ENCODE results near the gene MAPRE2. TPM values are rescaled to one million over a fixed set of nuclear protein-coding genes. Genes with fewer than 3 reads are reported as not detected.

The MAPRE2 gene
- polyA plus RNA-seq, 1 donor from 2014 or later, result 58.9 TPM

DNA sequence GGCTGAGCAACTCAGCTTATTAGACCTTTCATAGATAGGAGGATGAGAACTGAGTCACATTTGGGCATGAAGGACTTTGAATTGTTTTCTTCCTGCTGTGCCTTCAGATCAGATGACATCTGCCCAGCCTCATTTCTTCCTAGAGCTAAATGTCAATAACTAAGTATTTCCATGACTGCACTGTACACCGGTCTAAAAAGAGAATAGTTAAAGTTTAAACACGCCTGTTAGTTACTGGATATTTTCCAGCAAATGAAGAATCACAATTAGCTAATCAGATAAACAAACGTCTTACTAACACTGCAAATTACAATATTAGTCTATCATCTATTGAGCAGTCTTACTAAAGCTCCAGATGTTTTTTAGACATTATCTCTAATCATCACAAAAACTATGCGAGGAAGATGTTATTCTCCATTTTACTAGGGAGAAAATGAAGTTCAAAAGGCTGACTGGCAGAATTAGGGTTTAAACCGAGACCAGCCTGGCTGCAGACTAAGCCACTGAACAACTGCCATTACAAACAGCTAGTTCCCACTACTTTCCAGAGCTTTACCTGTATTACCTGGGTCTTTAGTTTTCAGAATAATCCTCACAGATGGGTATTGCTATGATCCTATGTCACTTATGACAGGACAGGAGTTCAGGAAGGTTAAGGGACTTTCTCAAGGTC is 130.2 kb downstream of the MAPRE2 start:
- H3K9ac ChIP-seq (ENCODE audit: low read length), result no peak overlapping the region
- H3K9me2 ChIP-seq (ENCODE audit: insufficient read depth, low read length), result no peaks in the 10 kb centered on the region
- TF ChIP-seq EZH2 (IDR thresholded peaks at IDR 0.05; ENCODE audit: borderline replicate concordance, insufficient read depth, low read length, poor library complexity, severe bottlenecking) (no peak), RAD21 (conservative IDR thresholded peaks at IDR 0.05) (no peak), MXI1 (conservative IDR thresholded peaks at IDR 0.05; ENCODE audit: poor library complexity, severe bottlenecking) (no peak), SMC3 (conservative IDR thresholded peaks at IDR 0.05; ENCODE audit: poor library complexity) (no peak), EP300 (conservative IDR thresholded peaks at IDR 0.05; ENCODE audit: poor library complexity, severe bottlenecking) (no peak), POLR2AphosphoS5 (IDR thresholded peaks at IDR 0.05) (no peak), TAF1 (IDR thresholded peaks at IDR 0.05; ENCODE audit: low read depth) (no peak)
- TF ChIP-seq, protein P1, sequence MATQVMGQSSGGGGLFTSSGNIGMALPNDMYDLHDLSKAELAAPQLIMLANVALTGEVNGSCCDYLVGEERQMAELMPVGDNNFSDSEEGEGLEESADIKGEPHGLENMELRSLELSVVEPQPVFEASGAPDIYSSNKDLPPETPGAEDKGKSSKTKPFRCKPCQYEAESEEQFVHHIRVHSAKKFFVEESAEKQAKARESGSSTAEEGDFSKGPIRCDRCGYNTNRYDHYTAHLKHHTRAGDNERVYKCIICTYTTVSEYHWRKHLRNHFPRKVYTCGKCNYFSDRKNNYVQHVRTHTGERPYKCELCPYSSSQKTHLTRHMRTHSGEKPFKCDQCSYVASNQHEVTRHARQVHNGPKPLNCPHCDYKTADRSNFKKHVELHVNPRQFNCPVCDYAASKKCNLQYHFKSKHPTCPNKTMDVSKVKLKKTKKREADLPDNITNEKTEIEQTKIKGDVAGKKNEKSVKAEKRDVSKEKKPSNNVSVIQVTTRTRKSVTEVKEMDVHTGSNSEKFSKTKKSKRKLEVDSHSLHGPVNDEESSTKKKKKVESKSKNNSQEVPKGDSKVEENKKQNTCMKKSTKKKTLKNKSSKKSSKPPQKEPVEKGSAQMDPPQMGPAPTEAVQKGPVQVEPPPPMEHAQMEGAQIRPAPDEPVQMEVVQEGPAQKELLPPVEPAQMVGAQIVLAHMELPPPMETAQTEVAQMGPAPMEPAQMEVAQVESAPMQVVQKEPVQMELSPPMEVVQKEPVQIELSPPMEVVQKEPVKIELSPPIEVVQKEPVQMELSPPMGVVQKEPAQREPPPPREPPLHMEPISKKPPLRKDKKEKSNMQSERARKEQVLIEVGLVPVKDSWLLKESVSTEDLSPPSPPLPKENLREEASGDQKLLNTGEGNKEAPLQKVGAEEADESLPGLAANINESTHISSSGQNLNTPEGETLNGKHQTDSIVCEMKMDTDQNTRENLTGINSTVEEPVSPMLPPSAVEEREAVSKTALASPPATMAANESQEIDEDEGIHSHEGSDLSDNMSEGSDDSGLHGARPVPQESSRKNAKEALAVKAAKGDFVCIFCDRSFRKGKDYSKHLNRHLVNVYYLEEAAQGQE (IDR thresholded peaks at IDR 0.05; ENCODE audit: borderline replicate concordance), result no peak
- TF ChIP-seq, protein P2, sequence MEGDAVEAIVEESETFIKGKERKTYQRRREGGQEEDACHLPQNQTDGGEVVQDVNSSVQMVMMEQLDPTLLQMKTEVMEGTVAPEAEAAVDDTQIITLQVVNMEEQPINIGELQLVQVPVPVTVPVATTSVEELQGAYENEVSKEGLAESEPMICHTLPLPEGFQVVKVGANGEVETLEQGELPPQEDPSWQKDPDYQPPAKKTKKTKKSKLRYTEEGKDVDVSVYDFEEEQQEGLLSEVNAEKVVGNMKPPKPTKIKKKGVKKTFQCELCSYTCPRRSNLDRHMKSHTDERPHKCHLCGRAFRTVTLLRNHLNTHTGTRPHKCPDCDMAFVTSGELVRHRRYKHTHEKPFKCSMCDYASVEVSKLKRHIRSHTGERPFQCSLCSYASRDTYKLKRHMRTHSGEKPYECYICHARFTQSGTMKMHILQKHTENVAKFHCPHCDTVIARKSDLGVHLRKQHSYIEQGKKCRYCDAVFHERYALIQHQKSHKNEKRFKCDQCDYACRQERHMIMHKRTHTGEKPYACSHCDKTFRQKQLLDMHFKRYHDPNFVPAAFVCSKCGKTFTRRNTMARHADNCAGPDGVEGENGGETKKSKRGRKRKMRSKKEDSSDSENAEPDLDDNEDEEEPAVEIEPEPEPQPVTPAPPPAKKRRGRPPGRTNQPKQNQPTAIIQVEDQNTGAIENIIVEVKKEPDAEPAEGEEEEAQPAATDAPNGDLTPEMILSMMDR (IDR thresholded peaks at IDR 0.05; ENCODE audit: poor library complexity, severe bottlenecking), result no peak
- H3K4me3 ChIP-seq (ENCODE audit: low read length), result no peak overlapping the region
- H3K4me2 ChIP-seq (ENCODE audit: low read length), result no peak overlapping the region
- H2AFZ ChIP-seq (ENCODE audit: low read depth, low read length), result no peak overlapping the region
- no peaks in the 10 kb centered on the region for H3K27me3 ChIP-seq (ENCODE audit: insufficient read depth, low read depth, low read length)
- H3K27ac ChIP-seq (ENCODE audit: low read length), result no peak overlapping the region
- H3F3A ChIP-seq (ENCODE audit: insufficient read depth, low read length, poor library complexity, severe bottlenecking), result no peaks in the 10 kb centered on the region
- H3K79me2 ChIP-seq (replicated peaks; ENCODE audit: insufficient read depth, low read length), result no peaks in the 10 kb centered on the region
- H3K9me3 ChIP-seq (ENCODE audit: low read length), result no peaks in the 10 kb centered on the region
- H3K36me3 ChIP-seq (ENCODE audit: insufficient read depth, low read length), result no peaks in the 10 kb centered on the region
- no peaks in the 10 kb centered on the region for H4K20me1 ChIP-seq (ENCODE audit: insufficient read depth)

DNA sequence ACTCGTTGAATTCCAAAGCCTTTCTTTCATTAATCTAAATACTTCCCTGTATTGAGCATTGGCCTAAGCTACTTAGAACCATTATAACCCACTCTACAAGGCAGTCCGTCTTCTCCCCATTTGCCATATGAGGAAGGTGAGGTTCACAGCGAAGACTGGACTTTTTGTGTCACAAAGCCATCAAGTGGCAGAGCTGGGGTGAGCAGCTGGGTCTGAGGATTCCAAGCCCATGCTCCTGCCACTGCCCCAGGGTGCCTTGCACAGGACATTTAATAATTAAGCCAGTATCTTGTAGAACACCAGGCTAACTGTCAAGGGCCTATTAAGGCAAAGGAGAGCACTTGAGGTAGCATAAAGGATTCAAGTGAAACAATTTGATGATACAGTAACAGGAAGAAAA is 130.8 kb downstream of the MAPRE2 start:
- H3K36me3 ChIP-seq (ENCODE audit: insufficient read depth, low read length), result no peaks in the 10 kb centered on the region
- no peak for TF ChIP-seq SMC3 (conservative IDR thresholded peaks at IDR 0.05; ENCODE audit: poor library complexity)
- TF ChIP-seq EP300 (conservative IDR thresholded peaks at IDR 0.05; ENCODE audit: poor library complexity, severe bottlenecking), result no peak
- no peak for TF ChIP-seq MXI1 (conservative IDR thresholded peaks at IDR 0.05; ENCODE audit: poor library complexity, severe bottlenecking)
- no peak for TF ChIP-seq TAF1 (IDR thresholded peaks at IDR 0.05; ENCODE audit: low read depth)
- no peak for TF ChIP-seq RAD21 (conservative IDR thresholded peaks at IDR 0.05)
- TF ChIP-seq EZH2 (IDR thresholded peaks at IDR 0.05; ENCODE audit: borderline replicate concordance, insufficient read depth, low read length, poor library complexity, severe bottlenecking), result no peak
- TF ChIP-seq, protein P1 (IDR thresholded peaks at IDR 0.05; ENCODE audit: borderline replicate concordance), result no peak
- TF ChIP-seq, protein P2 (IDR thresholded peaks at IDR 0.05; ENCODE audit: poor library complexity, severe bottlenecking), result no peak
- TF ChIP-seq POLR2AphosphoS5 (IDR thresholded peaks at IDR 0.05), result no peak
- H3K9ac ChIP-seq (ENCODE audit: low read length), result no peak overlapping the region
- no peaks in the 10 kb centered on the region for H4K20me1 ChIP-seq (ENCODE audit: insufficient read depth)
- no peaks in the 10 kb centered on the region for H3K79me2 ChIP-seq (replicated peaks; ENCODE audit: insufficient read depth, low read length)
- H3K27ac ChIP-seq (ENCODE audit: low read length), result no peak overlapping the region
- H3K9me2 ChIP-seq (ENCODE audit: insufficient read depth, low read length), result no peaks in the 10 kb centered on the region
- no peak overlapping the region for H3K4me3 ChIP-seq (ENCODE audit: low read length)
- no peak overlapping the region for H2AFZ ChIP-seq (ENCODE audit: low read depth, low read length)
- H3K9me3 ChIP-seq (ENCODE audit: low read length), result no peaks in the 10 kb centered on the region
- no peaks in the 10 kb centered on the region for H3K27me3 ChIP-seq (ENCODE audit: insufficient read depth, low read depth, low read length)
- no peak overlapping the region for H3K4me2 ChIP-seq (ENCODE audit: low read length)
- H3F3A ChIP-seq (ENCODE audit: insufficient read depth, low read length, poor library complexity, severe bottlenecking), result no peaks in the 10 kb centered on the region
